ENCODE results near the gene SIAH2. TPM values are rescaled to one million over a fixed set of nuclear protein-coding genes. Genes with fewer than 3 reads are reported as not detected.
A peak's percentile ranks its signal among the peaks of the same experiment; 100 is the strongest.

The SIAH2 gene
- total and polyA plus RNA-seq, 2 of the 8 experiments (the other 6 are each of a cell fraction or from before 2014, with no cell fraction given), result 23.9 to 34.2 TPM

DNA sequence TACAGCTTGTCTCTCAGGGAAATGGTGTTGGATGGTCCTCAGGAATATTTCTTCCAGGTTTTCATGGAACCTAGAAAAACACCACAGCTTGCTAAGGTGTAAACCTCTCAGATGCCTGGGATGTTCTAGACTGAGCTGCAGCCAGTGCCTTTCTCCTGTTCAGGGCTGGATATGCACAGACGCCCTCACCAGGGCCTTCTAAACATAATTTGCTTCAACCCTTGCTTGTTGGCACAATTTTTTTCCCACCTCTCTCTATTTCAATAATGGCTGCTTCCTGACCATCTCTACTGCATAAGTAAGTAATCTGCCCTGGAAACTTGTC lies 28.2 kb downstream of the SIAH2 start:
- H3K4me3 ChIP-seq (ENCODE audit: extremely low read depth in 1 of 4, insufficient read depth in 2 of 4, low read depth in 3 of 4, low read length in 4 of 4), result no peak overlapping the region
- no peaks in the 10 kb centered on the region for H3K36me3 ChIP-seq (ENCODE audit: control insufficient read depth in 2 of 4, insufficient read depth in 4 of 4, low read length in 3 of 4)
- no peak overlapping the region for H2AFZ ChIP-seq (ENCODE audit: low read length)
- H3K27me3 ChIP-seq (replicated peaks in 1 of 4; ENCODE audit: control insufficient read depth in 3 of 4, extremely low read depth in 1 of 4, insufficient read depth in 3 of 4, low read length in 3 of 4), result no peaks in the 10 kb centered on the region
- H4K91ac ChIP-seq (replicated peaks; ENCODE audit: insufficient read length, low read length), result no peak overlapping the region
- H4K5ac ChIP-seq (ENCODE audit: insufficient read length, low read depth, low read length), result no peak overlapping the region
- no peak for FAIRE-seq
- ChIA-PET POLR2A (ENCODE audit: partially characterized antibody) (interaction anchor here (1.1 kb wide), 1 partner anchor 10 kb away, joined by 4 read pairs; no protein-coding TSS in a partner anchor), CTCF (ENCODE audit: partially characterized antibody) (interaction anchor here (0.6 to 1.9 kb wide), 4 partner anchors 10 to 96 kb away, joined by 3 to 4 read pairs (median 3); no protein-coding TSS in a partner anchor)
- DNase-seq (ENCODE audit: low read depth in 1 of 2, low spot score in 2 of 2), result no peak
- H3K18ac ChIP-seq (ENCODE audit: extremely low read depth, low read length), result no peak overlapping the region
- H3K56ac ChIP-seq (replicated peaks; ENCODE audit: insufficient read length, low read depth, low read length), result no peak overlapping the region
- no peak overlapping the region for H3K9ac ChIP-seq (replicated peaks in 1 of 4; ENCODE audit: extremely low read depth in 1 of 4, low read depth in 3 of 4, low read length in 3 of 4)
- H3K4me1 ChIP-seq (replicated peaks in 1 of 4; ENCODE audit: control insufficient read depth in 3 of 4, insufficient read depth in 4 of 4, low read length in 3 of 4), result peaks cover 0 to 9% (median 4%) of the 10 kb centered on the region in 4 experiments; a peak in 5 of 7 replicates
- H2BK5ac ChIP-seq (ENCODE audit: low read depth, low read length), result no peak overlapping the region
- peak overlapping the region; percentile 21; the same call in 1 of the 2 replicates for H2BK20ac ChIP-seq (ENCODE audit: low read length)
- 89% methylated on average over 1 of the region's 1 CpG; no CpG with 5 or more reads in 1 of the 2 experiments for WGBS, 2 experiments (ENCODE audit: extremely low coverage in 1 of 2, insufficient coverage in 1 of 2, insufficient read length in 1 of 2, insufficient replicate concordance in 2 of 2, low coverage in 1 of 2, low lambda C conversion rate in 2 of 2, missing lambda C conversion rate in 1 of 2)
- H3K4ac ChIP-seq (replicated peaks; ENCODE audit: insufficient read length, low read depth, low read length), result no peak overlapping the region
- no peaks in the 10 kb centered on the region for H3K23me2 ChIP-seq (ENCODE audit: low read depth, low read length)
- H2AK5ac ChIP-seq (ENCODE audit: low read depth, low read length), result no peak overlapping the region
- no peak overlapping the region for H3K14ac ChIP-seq (ENCODE audit: insufficient read length)
- no peak overlapping the region for H3K4me2 ChIP-seq (ENCODE audit: insufficient read depth in 1 of 2, low read depth in 2 of 2, low read length in 2 of 2)
- H3K79me1 ChIP-seq (ENCODE audit: low read depth, low read length), result no peaks in the 10 kb centered on the region
- H4K20me1 ChIP-seq (replicated peaks in 1 of 2; ENCODE audit: control insufficient read depth in 1 of 2, insufficient read depth in 2 of 2, low read length in 2 of 2), result no peaks in the 10 kb centered on the region
- H2BK12ac ChIP-seq (ENCODE audit: low read depth, low read length), result no peak overlapping the region
- H4K8ac ChIP-seq (ENCODE audit: extremely low read depth, insufficient read depth, low read length), result no peak overlapping the region
- H2BK15ac ChIP-seq (ENCODE audit: low read length), result 0 out of 2 replicates have a peak overlapping the region, but pooled peaks have one; percentile 12
- no peak overlapping the region for H2BK120ac ChIP-seq (replicated peaks; ENCODE audit: low read depth, low read length)
- no peaks in the 10 kb centered on the region for H3K9me3 ChIP-seq (ENCODE audit: insufficient read depth in 2 of 2, low read depth in 1 of 2, low read length in 1 of 2)
- no peak overlapping the region for H3K23ac ChIP-seq (ENCODE audit: insufficient read length)
- no peak overlapping the region for H3K27ac ChIP-seq (ENCODE audit: low read depth, low read length)
- H3K79me2 ChIP-seq (ENCODE audit: control insufficient read depth in 1 of 2, insufficient read depth in 2 of 2, low read length in 2 of 2), result no peaks in the 10 kb centered on the region
- TF ChIP-seq ZNF274 (IDR thresholded peaks at IDR 0.05; ENCODE audit: borderline replicate concordance, extremely low read depth, low read length), result no peak
- TF ChIP-seq KDM1A (IDR thresholded peaks at IDR 0.05; ENCODE audit: borderline replicate concordance, low read length), result no peak
- no peak for TF ChIP-seq CREB1 (IDR thresholded peaks at IDR 0.05)
- no peak for TF ChIP-seq TCF12 (IDR thresholded peaks at IDR 0.05; ENCODE audit: low read depth, low read length)
- no peak for TF ChIP-seq E2F6 (IDR thresholded peaks at IDR 0.05)
- TF ChIP-seq EZH2 (IDR thresholded peaks at IDR 0.05; ENCODE audit: low read depth, low read length, severe bottlenecking), result no peak
- TF ChIP-seq MAFK (IDR thresholded peaks at IDR 0.05; ENCODE audit: low read depth, low read length), result no peak
- no peak for TF ChIP-seq TEAD4 (IDR thresholded peaks at IDR 0.05; ENCODE audit: low read depth, low read length)
- no peak for TF ChIP-seq PHF8 (conservative IDR thresholded peaks at IDR 0.05; ENCODE audit: low read depth, low read length)
- TF ChIP-seq, protein P1, sequence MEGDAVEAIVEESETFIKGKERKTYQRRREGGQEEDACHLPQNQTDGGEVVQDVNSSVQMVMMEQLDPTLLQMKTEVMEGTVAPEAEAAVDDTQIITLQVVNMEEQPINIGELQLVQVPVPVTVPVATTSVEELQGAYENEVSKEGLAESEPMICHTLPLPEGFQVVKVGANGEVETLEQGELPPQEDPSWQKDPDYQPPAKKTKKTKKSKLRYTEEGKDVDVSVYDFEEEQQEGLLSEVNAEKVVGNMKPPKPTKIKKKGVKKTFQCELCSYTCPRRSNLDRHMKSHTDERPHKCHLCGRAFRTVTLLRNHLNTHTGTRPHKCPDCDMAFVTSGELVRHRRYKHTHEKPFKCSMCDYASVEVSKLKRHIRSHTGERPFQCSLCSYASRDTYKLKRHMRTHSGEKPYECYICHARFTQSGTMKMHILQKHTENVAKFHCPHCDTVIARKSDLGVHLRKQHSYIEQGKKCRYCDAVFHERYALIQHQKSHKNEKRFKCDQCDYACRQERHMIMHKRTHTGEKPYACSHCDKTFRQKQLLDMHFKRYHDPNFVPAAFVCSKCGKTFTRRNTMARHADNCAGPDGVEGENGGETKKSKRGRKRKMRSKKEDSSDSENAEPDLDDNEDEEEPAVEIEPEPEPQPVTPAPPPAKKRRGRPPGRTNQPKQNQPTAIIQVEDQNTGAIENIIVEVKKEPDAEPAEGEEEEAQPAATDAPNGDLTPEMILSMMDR (IDR thresholded peaks at IDR 0.05; ENCODE audit: control extremely low read depth in 1 of 3, insufficient read depth in 1 of 3, low read depth in 1 of 3, low read length in 3 of 3), result no peak
- TF ChIP-seq NANOG (IDR thresholded peaks at IDR 0.05; ENCODE audit: insufficient read depth, low read depth, low read length, poor library complexity, severe bottlenecking), result no peak
